Vagina (tissue), 2 donors: ENCODE results near the gene ECPAS. TPM values are rescaled to one million over a fixed set of nuclear protein-coding genes. Genes with fewer than 3 reads are reported as not detected.
"Not testable (repeated sequence)": the region's sequence is repeated elsewhere in the genome, so short reads cannot be mapped to it uniquely, and the experiment has no call there.

Experiments used
- DNase-seq, 2 donors: peaks; one replicate each; pipeline ENCODE4 v3.0.0-alpha.2; 2017; ENCODE audit errors: extremely low spot score in 2 of 2
- H3K27ac ChIP-seq: fragments of 200-600 bp; sonication (generic); one replicate; pipeline ENCODE4 v1.5.1; 2019
- H3K27me3 ChIP-seq: fragments of 200-600 bp; sonication (generic); one replicate; pipeline ENCODE4 v1.5.1; 2019
- H3K36me3 ChIP-seq, 2 donors: fragments of 200-600 bp; sonication (generic); one replicate each; pipeline ENCODE4 v1.5.1; 2017 to 2019
- H3K4me1 ChIP-seq: fragments of 200-600 bp; sonication (generic); one replicate; pipeline ENCODE4 v1.5.1; 2019
- H3K4me3 ChIP-seq, 2 donors: fragments of 200-600 bp; sonication (generic); 1 replicate in 1 of 2; 2 replicates in 1 of 2; pipeline ENCODE4 v1.5.1; 2016 to 2019
- H3K9me3 ChIP-seq: fragments of 200-600 bp; sonication (generic); one replicate; pipeline ENCODE4 v1.5.1; 2019
- POLR2A ChIP-seq, 2 donors: fragments of 450-650 bp; IDR thresholded peaks; one replicate each; pipeline ENCODE4 v1.6.1; 2017; ENCODE audit warnings: antibody characterized with exemption in 2 of 2, mild to moderate bottlenecking in 2 of 2, moderate library complexity in 2 of 2
- POLR2AphosphoS5 ChIP-seq, 2 donors: sonication (generic); formaldehyde crosslinking; IDR thresholded peaks; one replicate each; pipeline ENCODE4 v1.9.0; 2017; ENCODE audit warnings: antibody characterized with exemption in 2 of 2, mild to moderate bottlenecking in 2 of 2, low read depth in 1 of 2; ENCODE audit not compliant: insufficient read depth in 1 of 2
- intact Hi-C: fragments of 100-400 bp; cut with DNase I; formaldehyde crosslinking; loops from one replicate; pipeline ENCODE4 v1.15.1; 2023
- total RNA-seq: library from RNA; depleted of rRNA; stranded (reverse); fragments of >200 nt; gene quantifications from one replicate; pipeline ENCODE4 v1.2.3, GENCODE V29; 2016
- TF ChIP-seq, protein P1 (sequence below), 3 experiments: fragments of 450-650 bp in 2 of 3; fragments of 200-600 bp in 1 of 3; sonication (generic) in 1 of 3; IDR thresholded peaks; one replicate each; pipeline ENCODE4 v1.5.1; 2017 to 2019; ENCODE audit warnings: antibody characterized with exemption in 3 of 3, mild to moderate bottlenecking in 2 of 3, moderate library complexity in 2 of 3

ECPAS gene
- total RNA-seq, 1 donor from 2014 or later, result 62.9 TPM

DNA sequence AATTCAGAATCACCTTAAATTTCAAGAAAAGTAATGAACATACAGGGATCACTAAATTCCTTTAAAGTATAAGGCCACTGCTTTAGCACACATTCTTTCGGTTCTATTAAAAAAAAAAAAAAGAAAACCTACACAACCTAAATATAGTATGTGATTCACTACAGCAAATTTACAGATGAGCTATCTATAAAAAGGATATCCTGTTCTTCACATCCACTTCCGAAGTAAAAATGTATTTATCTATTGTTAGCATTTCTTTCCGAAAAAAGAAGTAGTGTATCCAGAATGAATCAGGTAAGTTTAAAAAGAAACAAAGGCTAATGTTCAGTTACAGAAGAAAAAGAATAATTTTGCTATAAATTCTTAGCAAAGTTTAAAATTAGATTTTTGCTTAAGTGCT lies 70.2 kb downstream of the ECPAS start:
- H3K27me3 ChIP-seq, result no peaks in the 10 kb centered on the region
- intact Hi-C loops, result no loop called here

DNA sequence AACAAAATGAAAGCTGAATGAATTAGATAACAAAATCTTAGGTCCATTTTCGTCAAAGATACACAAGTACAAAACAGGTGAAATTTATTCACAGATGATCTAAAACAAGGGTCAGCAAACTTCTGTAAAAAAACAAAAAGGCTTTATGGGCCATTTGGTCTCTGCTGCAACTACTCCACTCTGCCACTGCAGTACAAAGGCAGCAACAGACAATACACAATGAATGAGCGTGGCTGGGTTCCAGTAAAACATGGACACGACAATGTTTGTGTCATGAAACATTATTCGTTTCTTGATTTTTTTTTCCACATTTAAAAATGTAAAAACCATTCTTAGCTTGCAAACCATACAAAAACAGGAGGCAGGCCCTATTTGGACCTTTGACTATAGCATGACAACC lies 71.9 kb downstream of the ECPAS start:
- Histone ChIP-seq H3K4me1 (no peaks in the 10 kb centered on the region), H3K27ac (no peak overlapping the region), H3K36me3 (peaks cover 12 to 88% of the 10 kb centered on the region in 2 donors), H3K9me3 (no peaks in the 10 kb centered on the region), H3K4me3 (no peak overlapping the region), H3K27me3 (no peaks in the 10 kb centered on the region)
- TF ChIP-seq POLR2A (IDR thresholded peaks at IDR 0.05) (no peak), POLR2AphosphoS5 (IDR thresholded peaks at IDR 0.05; ENCODE audit: insufficient read depth in 1 of 2, low read depth in 1 of 2) (no peak)
- TF ChIP-seq, protein P1, sequence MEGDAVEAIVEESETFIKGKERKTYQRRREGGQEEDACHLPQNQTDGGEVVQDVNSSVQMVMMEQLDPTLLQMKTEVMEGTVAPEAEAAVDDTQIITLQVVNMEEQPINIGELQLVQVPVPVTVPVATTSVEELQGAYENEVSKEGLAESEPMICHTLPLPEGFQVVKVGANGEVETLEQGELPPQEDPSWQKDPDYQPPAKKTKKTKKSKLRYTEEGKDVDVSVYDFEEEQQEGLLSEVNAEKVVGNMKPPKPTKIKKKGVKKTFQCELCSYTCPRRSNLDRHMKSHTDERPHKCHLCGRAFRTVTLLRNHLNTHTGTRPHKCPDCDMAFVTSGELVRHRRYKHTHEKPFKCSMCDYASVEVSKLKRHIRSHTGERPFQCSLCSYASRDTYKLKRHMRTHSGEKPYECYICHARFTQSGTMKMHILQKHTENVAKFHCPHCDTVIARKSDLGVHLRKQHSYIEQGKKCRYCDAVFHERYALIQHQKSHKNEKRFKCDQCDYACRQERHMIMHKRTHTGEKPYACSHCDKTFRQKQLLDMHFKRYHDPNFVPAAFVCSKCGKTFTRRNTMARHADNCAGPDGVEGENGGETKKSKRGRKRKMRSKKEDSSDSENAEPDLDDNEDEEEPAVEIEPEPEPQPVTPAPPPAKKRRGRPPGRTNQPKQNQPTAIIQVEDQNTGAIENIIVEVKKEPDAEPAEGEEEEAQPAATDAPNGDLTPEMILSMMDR (IDR thresholded peaks at IDR 0.05), result no peak
- no peak for DNase-seq
- intact Hi-C loops, result no loop called here

More for the DNA sequence above, 70.2 kb downstream of the ECPAS start:
- H3K36me3 ChIP-seq, result peaks cover 12 to 77% of the 10 kb centered on the region in 2 donors
- no peaks in the 10 kb centered on the region for H3K9me3 ChIP-seq
- H3K4me3 ChIP-seq, result no peak overlapping the region
- DNase-seq, result no peak
- TF ChIP-seq POLR2A (IDR thresholded peaks at IDR 0.05) (no peak), POLR2AphosphoS5 (IDR thresholded peaks at IDR 0.05; ENCODE audit: insufficient read depth in 1 of 2, low read depth in 1 of 2) (no peak)
- TF ChIP-seq, protein P1 (IDR thresholded peaks at IDR 0.05), result no peak
- H3K27ac ChIP-seq, result no peak overlapping the region
- H3K4me1 ChIP-seq, result no peaks in the 10 kb centered on the region

DNA sequence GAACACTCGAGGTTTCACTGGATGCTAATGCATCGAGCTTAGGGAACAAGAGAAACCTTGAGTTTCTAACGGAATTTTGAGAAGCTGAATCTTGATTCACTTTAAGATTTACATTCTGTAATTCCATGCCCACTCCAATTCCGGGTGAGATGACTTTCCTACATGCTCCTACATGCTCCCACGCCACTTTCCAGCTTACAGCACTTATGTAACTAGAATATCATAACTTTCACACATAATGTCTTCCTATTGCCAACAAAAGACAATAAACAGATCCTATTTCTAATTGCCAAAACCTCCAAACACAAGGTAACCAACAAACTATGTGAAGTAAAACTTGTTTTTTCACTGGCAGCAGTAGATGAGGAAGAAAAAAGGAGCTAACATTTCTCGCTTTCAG lies 72.9 kb downstream of the ECPAS start:
- Histone ChIP-seq H3K9me3 (no peaks in the 10 kb centered on the region), H3K4me3 (no peak overlapping the region), H3K36me3 (peaks cover 19 to 82% of the 10 kb centered on the region in 2 donors), H3K27me3 (no peaks in the 10 kb centered on the region), H3K27ac (no peak overlapping the region), H3K4me1 (no peaks in the 10 kb centered on the region)
- TF ChIP-seq POLR2A (IDR thresholded peaks at IDR 0.05) (no peak), POLR2AphosphoS5 (IDR thresholded peaks at IDR 0.05; ENCODE audit: insufficient read depth in 1 of 2, low read depth in 1 of 2) (no peak)
- TF ChIP-seq, protein P1 (IDR thresholded peaks at IDR 0.05), result no peak
- intact Hi-C loops, result no loop called here
- DNase-seq, result no peak

DNA sequence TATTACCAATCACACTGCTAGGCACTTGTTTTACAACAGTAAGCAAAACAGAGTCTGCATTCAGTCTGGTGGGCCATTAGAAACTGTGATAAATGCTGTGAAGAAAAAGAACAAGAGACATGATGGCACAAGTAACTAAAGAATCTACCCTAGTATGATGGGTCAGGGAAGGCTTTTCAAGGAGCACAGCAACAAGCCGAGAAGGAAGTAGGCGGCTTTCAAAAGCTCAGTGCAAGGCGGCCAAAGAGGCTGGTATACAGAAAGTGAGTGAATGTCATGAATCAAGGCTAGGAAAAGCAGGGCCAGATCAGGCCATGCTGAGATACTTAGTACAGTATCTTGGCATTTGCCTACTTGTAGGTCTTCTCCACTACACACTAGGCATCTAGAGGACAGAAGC lies 76.4 kb downstream of the ECPAS start:
- DNase-seq, result no peak
- Histone ChIP-seq H3K27me3 (no peaks in the 10 kb centered on the region), H3K4me3 (no peak overlapping the region), H3K36me3 (peaks cover 20 to 77% of the 10 kb centered on the region in 2 donors), H3K9me3 (no peaks in the 10 kb centered on the region), H3K4me1 (no peaks in the 10 kb centered on the region), H3K27ac (no peak overlapping the region)
- no peak for TF ChIP-seq POLR2AphosphoS5 (IDR thresholded peaks at IDR 0.05; ENCODE audit: insufficient read depth in 1 of 2, low read depth in 1 of 2)
- TF ChIP-seq POLR2A (IDR thresholded peaks at IDR 0.05), result no peak
- TF ChIP-seq, protein P1 (IDR thresholded peaks at IDR 0.05), result no peak
- intact Hi-C loops, result no loop called here

DNA sequence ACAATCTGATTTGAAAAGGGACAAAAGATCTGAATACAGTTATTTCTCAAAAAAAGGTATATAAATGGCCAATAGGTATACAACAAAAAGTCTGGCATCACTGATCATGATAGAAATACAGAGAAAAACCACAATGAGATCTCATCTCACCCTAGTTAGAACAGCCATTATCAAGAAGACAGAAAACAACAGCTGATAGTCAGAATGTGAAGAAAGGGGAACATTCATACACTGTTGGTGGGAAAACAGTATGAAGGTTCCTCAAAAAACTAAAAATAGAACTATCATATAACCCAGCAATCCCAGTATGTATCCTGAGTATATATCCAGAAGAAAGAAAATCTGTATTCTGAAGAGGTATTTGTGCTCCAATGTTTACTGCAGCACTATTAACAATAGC lies 78.5 kb downstream of the ECPAS start:
- peaks cover 15 to 79% of the 10 kb centered on the region in 2 donors for H3K36me3 ChIP-seq
- intact Hi-C loops, result no loop called here

DNA sequence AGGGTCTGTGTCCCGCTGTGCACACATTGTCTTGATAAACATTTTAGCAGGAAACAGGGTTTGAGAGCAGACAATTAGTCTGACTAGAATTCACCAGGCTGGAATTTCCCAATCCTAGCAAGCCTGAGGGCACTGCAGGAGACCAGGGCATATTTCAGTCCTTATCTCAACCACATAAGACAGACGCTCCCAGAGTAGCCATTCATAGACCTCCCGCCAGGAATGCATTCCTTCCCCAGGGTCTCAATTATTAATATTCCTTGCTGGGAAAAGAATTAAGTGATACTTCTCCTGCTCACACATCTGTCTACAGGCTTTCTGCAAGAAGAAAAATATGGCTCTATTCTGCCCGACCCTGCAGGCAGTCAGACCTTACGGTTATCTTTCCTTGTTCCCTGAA lies 82.7 kb downstream of the ECPAS start:
- peaks cover 5 to 73% of the 10 kb centered on the region in 2 donors for H3K36me3 ChIP-seq
- H3K27me3 ChIP-seq, H3K9me3 ChIP-seq, H3K4me1 ChIP-seq, H3K4me3 ChIP-seq, H3K27ac ChIP-seq, intact Hi-C loops, DNase-seq: not testable (repeated sequence)

More for the DNA sequence above, 78.5 kb downstream of the ECPAS start:
- no peak for DNase-seq
- Histone ChIP-seq H3K27ac (no peak overlapping the region), H3K4me1 (no peaks in the 10 kb centered on the region), H3K9me3 (peaks cover 6% of the 10 kb centered on the region), H3K27me3 (no peaks in the 10 kb centered on the region), H3K4me3 (no peak overlapping the region)
- TF ChIP-seq POLR2AphosphoS5 (IDR thresholded peaks at IDR 0.05; ENCODE audit: insufficient read depth in 1 of 2, low read depth in 1 of 2) (no peak), POLR2A (IDR thresholded peaks at IDR 0.05) (no peak)
- TF ChIP-seq, protein P1 (IDR thresholded peaks at IDR 0.05), result no peak
